Suprapubic skin (tissue), 3 donors: Measurements from ENCODE around the gene WDR83.

Experiments
- EP300 ChIP-seq: sonication (generic); formaldehyde crosslinking; IDR thresholded peaks from one replicate; pipeline ENCODE4 v1.6.1; 2017; ENCODE audit warnings: antibody characterized with exemption
- POLR2A ChIP-seq, 2 donors: fragments of 450-650 bp; IDR thresholded peaks; one replicate each; pipeline ENCODE4 v1.6.1; 2017; ENCODE audit warnings: antibody characterized with exemption in 2 of 2, mild to moderate bottlenecking in 2 of 2, moderate library complexity in 2 of 2
- TF ChIP-seq, protein P1 (sequence below), 2 donors: fragments of 200-600 bp in 1 of 2; fragments of 450-650 bp in 1 of 2; sonication (generic) in 1 of 2; IDR thresholded peaks; one replicate each; pipeline ENCODE4 v1.5.1; 2016 to 2019; ENCODE audit warnings: antibody characterized with exemption in 2 of 2, mild to moderate bottlenecking in 1 of 2, moderate library complexity in 1 of 2

DNA sequence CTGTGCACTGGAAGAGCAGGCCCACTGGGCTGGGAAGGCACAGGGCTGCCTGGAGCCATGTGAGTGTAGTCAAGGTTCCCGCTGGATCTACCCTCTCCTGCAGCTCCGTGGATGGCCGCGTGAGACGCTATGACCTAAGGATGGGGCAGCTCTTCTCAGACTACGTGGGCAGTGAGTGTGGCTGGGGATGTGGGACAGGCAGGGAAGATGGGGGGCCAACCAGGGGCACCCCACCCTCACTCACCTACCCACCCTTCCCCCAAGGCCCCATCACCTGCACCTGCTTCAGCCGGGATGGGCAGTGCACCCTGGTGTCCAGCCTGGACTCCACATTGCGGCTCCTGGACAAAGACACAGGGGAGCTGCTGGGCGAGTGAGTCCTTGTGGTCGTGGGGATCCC is 6.1 kb downstream of the WDR83 start:
- TF ChIP-seq POLR2A (IDR thresholded peaks at IDR 0.05), result no peak
- TF ChIP-seq, protein P1, sequence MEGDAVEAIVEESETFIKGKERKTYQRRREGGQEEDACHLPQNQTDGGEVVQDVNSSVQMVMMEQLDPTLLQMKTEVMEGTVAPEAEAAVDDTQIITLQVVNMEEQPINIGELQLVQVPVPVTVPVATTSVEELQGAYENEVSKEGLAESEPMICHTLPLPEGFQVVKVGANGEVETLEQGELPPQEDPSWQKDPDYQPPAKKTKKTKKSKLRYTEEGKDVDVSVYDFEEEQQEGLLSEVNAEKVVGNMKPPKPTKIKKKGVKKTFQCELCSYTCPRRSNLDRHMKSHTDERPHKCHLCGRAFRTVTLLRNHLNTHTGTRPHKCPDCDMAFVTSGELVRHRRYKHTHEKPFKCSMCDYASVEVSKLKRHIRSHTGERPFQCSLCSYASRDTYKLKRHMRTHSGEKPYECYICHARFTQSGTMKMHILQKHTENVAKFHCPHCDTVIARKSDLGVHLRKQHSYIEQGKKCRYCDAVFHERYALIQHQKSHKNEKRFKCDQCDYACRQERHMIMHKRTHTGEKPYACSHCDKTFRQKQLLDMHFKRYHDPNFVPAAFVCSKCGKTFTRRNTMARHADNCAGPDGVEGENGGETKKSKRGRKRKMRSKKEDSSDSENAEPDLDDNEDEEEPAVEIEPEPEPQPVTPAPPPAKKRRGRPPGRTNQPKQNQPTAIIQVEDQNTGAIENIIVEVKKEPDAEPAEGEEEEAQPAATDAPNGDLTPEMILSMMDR (IDR thresholded peaks at IDR 0.05), result no peak
- TF ChIP-seq EP300, result no peak
